H1 (cell line): ENCODE measurements around the gene MAOB. TPM values are rescaled to one million over a fixed set of nuclear protein-coding genes. Genes with fewer than 3 reads are reported as not detected.
A peak's percentile ranks its signal among the peaks of the same experiment; 100 is the strongest.

ENCODE experiments used
- BACH1 ChIP-seq: IDR thresholded peaks from 2 replicates; pipeline ENCODE4 v1.6.1; 2012; ENCODE audit warnings: low read length, improper control_type of control experiment
- BRCA1 ChIP-seq: IDR thresholded peaks from 2 replicates; pipeline ENCODE4 v1.6.1; 2012; ENCODE audit warnings: low read depth, low read length, improper control_type of control experiment
- MAFK ChIP-seq: IDR thresholded peaks from 2 replicates; pipeline ENCODE4 v1.6.1; 2012; ENCODE audit warnings: low read depth, mild to moderate bottlenecking, improper control_type of control experiment, low read length
- RAD21 ChIP-seq, 2 experiments: IDR thresholded peaks in 1 of 2; conservative IDR thresholded peaks in 1 of 2; 2 replicates each; pipeline ENCODE4 v1.6.1; 2011; ENCODE audit warnings: low read depth in 2 of 2, low read length in 2 of 2, improper control_type of control experiment in 1 of 2, inconsistent platforms in 1 of 2, mild to moderate bottlenecking in 1 of 2, moderate library complexity in 1 of 2
- TEAD4 ChIP-seq: IDR thresholded peaks from 2 replicates; pipeline ENCODE4 v1.6.1; 2012; ENCODE audit warnings: low read depth, low read length, inconsistent platforms, mixed read lengths
- polyA plus RNA-seq, 7 experiments: library from polyadenylated mRNA; depleted of rRNA in 3 of 7; stranded (reverse) in 5 of 7; unstranded in 2 of 7; fragments of >200 nt in 5 of 7; fragments of 200-250 nt in 2 of 7; gene quantifications; 1 replicate in 5 of 7; 2 replicates in 1 of 7; 4 replicates in 1 of 7; pipeline versions ENCODE4 v1.2.1 to v1.2.3, GENCODE V29; 2011 to 2013; ENCODE audit warnings: missing spikeins in 2 of 7, mixed read lengths in 2 of 7
- total RNA-seq: library from RNA; stranded (reverse); fragmentation: NEBNext Ultra II Directional; extraction: Animal tissue kit (Norgen Biotek cat#: 25700); gene quantifications from 2 replicates; pipeline ENCODE4 v1.2.1, GENCODE V29; 2021

The MAOB gene
- total and polyA plus RNA-seq, 2 of the 8 experiments (the other 6 are each of a cell fraction or from before 2014, with no cell fraction given): 0.73 to 1.1 TPM

DNA sequence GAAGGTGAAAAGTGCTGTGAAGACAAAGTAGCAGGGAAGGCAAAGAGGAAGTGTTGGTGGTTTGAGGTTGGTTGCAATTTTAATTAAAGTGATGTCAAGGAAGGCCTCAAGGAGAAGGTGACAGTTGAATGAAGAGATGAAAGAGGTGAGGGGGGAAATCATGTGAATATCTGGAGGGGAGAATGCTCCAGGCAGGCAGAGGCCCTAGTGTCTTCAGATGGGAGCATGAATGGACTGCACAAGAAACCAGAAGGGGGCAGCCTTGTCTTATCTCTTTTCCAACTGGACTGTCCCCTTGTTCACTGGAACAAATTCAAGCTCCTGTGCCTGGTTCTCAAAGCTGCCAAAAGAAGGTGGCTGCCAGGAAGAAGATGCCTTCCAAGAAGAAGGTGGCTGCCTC lies 68.4 kb downstream of the MAOB start (continued):
- TF ChIP-seq TEAD4 (no peak), MAFK (no peak), BACH1 (no peak), RAD21 (IDR thresholded peaks at IDR 0.05 in 1 of 2, conservative IDR thresholded peaks at IDR 0.05 in 1 of 2; ENCODE audit: low read depth in 2 of 2, low read length in 2 of 2) (peak; percentile 55 to 69), BRCA1 (no peak)
- TF ChIP-seq, all 59 proteins: peak for 2
